ES-I3 (cell line): Measurements from ENCODE around the gene MYO16.

Experiments
- H3K36me3 ChIP-seq: 2 replicates; pipeline ENCODE4 v1.6.1; 2013; ENCODE audit warnings: mild to moderate bottlenecking, low read length, control low read depth, moderate library complexity; ENCODE audit not compliant: insufficient read depth
- H3K4me1 ChIP-seq: 2 replicates; pipeline ENCODE4 v1.6.1; 2013; ENCODE audit warnings: mild to moderate bottlenecking, control low read depth, low read length; ENCODE audit not compliant: insufficient read depth
- H3K9ac ChIP-seq: 2 replicates; pipeline ENCODE4 v1.6.1; 2013; ENCODE audit warnings: low read depth, mild to moderate bottlenecking, low read length, moderate library complexity
- H3K9me3 ChIP-seq: 2 replicates; pipeline ENCODE4 v1.6.1; 2013; ENCODE audit warnings: mild to moderate bottlenecking, low read length, moderate library complexity; ENCODE audit not compliant: control insufficient read depth, insufficient read depth

MYO16 gene

DNA sequence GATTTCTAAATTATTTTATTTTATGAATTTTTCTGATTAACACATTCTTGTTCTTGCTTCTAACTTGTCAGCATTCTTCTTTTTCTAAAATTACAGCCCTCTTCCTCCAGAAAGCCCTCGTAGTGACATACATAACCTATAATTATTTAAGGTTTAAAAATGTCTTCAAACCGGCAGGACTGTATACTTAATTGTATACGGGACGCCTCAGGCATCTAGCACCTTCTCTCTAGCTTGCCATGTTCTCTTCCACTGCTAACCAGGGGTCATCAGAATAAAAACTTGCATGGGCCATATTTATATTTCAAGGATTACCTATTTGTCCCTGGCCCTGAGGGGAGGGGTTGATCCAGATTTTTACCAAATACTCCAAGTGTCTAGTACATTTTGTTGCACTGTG lies 380.3 kb downstream of the MYO16 start:
- Histone ChIP-seq H3K9me3 (no peaks in the 10 kb centered on the region), H3K36me3 (no peaks in the 10 kb centered on the region), H3K4me1 (peaks cover 7% of the 10 kb centered on the region)

GRCh38 chr13:109010912-109011311 lies 381.5 kb downstream of the MYO16 start:
- H3K4me1 ChIP-seq = peaks cover 7% of the 10 kb centered on the region
- H3K9me3 ChIP-seq = no peaks in the 10 kb centered on the region
- H3K9ac ChIP-seq = no peak overlapping the region
- H3K36me3 ChIP-seq = no peaks in the 10 kb centered on the region

More for the DNA sequence above, 380.3 kb downstream of the MYO16 start:
- no peak overlapping the region for H3K9ac ChIP-seq

DNA sequence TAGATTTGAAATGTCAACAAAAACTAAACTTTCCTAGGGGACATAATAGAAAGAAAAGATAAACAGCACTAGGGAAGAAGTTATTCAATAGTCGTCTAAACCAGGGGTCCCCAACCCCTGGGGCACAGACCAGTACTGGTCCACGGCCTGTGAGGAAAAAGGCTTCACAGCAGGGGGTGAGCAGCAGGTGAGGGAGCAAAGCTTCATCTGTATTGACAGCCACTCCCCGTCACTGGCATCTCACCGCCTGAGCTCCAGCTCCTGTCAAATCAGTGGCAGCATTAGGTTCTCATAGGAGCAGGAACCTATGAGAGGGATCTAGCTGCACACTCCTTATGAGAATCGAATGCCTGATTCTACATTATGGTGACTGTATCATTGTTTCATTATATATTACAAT lies 382.7 kb downstream of the MYO16 start:
- no peak overlapping the region for H3K9ac ChIP-seq
- no peaks in the 10 kb centered on the region for H3K9me3 ChIP-seq
- H3K4me1 ChIP-seq = peaks cover 7% of the 10 kb centered on the region
- H3K36me3 ChIP-seq = no peaks in the 10 kb centered on the region

DNA sequence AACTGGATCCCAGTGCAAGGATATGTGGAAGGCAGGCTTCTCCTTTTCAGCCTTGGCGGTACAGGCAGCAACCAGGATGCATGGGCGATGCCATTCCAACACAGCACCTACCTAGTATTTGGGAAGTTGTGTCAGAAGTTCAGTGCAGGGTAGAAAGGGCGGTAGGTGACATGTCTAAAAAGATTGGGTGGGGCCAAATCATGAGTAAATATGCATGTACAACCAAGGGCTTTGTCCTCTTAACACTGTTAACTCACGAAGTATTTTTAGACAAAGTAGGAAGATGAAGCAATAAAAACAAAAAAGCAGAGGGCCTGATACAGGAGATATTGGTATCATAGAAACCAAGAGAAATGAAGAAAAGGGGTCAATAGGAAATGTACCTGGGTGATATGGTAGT lies 392.1 kb downstream of the MYO16 start:
- H3K4me1 ChIP-seq = no peaks in the 10 kb centered on the region
- H3K9ac ChIP-seq = no peak overlapping the region
- no peaks in the 10 kb centered on the region for H3K9me3 ChIP-seq
- no peaks in the 10 kb centered on the region for H3K36me3 ChIP-seq

DNA sequence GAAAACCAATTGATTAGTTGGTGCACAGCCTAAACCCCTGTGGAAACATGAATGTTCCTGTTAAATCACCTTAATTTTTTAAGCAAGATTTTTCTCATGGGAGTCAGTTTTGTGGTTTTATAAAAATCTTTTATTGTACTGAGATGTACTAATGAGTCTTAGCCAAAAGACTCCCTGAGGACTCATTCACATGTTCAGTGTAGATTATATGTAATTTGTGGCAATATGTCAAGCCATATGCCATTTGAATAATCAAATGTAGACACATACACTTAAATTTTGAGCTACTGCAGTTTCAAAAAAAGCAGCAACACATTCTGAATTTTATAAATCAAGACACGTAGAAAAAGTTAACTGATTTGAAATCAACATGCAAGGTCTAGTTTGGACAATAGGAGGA lies 395.2 kb downstream of the MYO16 start:
- Histone ChIP-seq H3K36me3 (no peaks in the 10 kb centered on the region), H3K9me3 (no peaks in the 10 kb centered on the region), H3K4me1 (no peaks in the 10 kb centered on the region), H3K9ac (no peak overlapping the region)

- Histone ChIP-seq H3K9ac (no peak overlapping the region), H3K4me1 (no peaks in the 10 kb centered on the region), H3K9me3 (no peaks in the 10 kb centered on the region), H3K36me3 (no peaks in the 10 kb centered on the region)
These were observed 396.9 kb downstream of the MYO16 start for GRCh38 chr13:109026266-109026665.

GRCh38 chr13:109028624-109029023 lies 399.2 kb downstream of the MYO16 start:
- Histone ChIP-seq H3K4me1 (no peaks in the 10 kb centered on the region), H3K36me3 (no peaks in the 10 kb centered on the region), H3K9ac (no peak overlapping the region), H3K9me3 (no peaks in the 10 kb centered on the region)

DNA sequence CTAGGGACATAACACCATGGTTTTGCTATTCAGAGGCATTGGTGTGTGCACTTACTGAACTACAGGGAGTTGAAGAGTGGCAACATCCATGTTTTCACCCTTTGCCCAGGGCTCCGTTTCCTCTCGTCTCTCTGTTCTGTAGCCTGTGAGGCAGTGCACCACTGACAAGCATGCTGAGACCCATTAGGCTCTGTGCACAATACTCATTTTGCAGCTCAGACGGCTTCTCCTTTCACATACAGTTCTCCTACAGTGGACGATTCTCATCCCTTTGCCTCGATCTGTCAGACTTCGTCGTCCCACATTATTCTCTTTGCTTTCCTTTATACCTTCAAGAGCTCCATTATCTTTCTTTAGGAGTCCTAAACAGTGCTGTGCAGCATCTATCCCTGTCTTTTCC lies 403.7 kb downstream of the MYO16 start:
- Histone ChIP-seq H3K4me1 (no peaks in the 10 kb centered on the region), H3K9ac (no peak overlapping the region), H3K9me3 (no peaks in the 10 kb centered on the region), H3K36me3 (no peaks in the 10 kb centered on the region)

DNA sequence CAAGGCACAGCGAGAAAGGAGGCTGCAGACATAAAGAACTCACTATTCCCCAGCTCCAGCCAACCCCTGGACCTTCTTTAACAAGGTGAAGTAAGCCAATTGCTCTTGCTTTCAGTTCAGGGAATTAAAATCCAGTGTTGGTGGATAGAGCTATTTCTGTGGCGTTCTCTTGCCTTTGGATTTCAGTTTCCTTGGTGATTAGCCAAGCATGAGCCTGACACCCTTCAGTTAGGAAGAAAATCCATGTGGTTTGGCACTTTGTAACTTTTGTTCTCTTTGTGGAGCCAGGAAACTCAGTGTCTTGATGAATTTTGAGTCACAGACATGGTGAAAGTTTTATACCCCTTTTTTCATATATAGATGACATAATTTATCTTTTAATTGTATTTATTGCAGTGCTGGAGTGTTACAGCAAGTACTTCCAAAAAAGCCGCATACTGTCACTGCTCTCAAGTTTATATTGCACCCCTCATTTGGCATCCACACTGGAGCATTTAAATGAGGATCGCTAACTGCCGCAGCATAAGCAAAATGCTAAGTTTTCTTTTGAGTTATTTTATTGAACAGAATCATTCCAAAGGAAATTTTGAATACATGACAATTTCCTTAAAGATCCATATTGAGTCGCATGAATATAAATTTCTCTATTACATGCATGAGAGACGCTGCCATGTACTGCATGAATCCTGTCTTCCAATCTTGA lies 406.8 kb downstream of the MYO16 start:
- Histone ChIP-seq H3K9ac (no peak overlapping the region), H3K9me3 (no peaks in the 10 kb centered on the region), H3K36me3 (no peaks in the 10 kb centered on the region), H3K4me1 (no peaks in the 10 kb centered on the region)

- Histone ChIP-seq H3K36me3 (no peaks in the 10 kb centered on the region), H3K4me1 (no peaks in the 10 kb centered on the region), H3K9me3 (no peaks in the 10 kb centered on the region), H3K9ac (no peak overlapping the region)
These were observed 414.2 kb downstream of the MYO16 start for GRCh38 chr13:109043636-109044035.

GRCh38 chr13:109055850-109056249 lies 426.4 kb downstream of the MYO16 start:
- H3K36me3 ChIP-seq = no peaks in the 10 kb centered on the region
- no peak overlapping the region for H3K9ac ChIP-seq
- H3K4me1 ChIP-seq = no peaks in the 10 kb centered on the region
- H3K9me3 ChIP-seq = no peaks in the 10 kb centered on the region

DNA sequence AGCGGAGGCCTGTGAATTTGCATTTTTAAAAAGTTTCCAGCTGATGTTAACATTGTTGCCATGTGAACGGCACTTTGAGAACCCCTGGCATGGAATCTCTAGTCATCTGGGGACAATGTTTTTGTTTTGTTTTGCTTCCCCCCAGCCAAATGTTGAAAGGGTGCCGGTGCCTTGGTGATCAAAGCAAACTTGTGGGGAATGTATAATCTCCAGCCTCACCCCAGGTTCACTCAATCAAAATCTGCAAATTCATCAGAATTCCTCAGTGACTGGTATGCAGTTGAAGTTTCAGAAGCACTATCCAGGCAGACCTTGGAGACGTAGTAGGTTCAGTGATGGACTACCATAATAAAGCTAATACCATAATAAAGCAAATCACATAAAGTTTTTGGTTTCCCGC lies 428.7 kb downstream of the MYO16 start:
- Histone ChIP-seq H3K9me3 (no peaks in the 10 kb centered on the region), H3K9ac (no peak overlapping the region), H3K4me1 (no peaks in the 10 kb centered on the region), H3K36me3 (no peaks in the 10 kb centered on the region)

DNA sequence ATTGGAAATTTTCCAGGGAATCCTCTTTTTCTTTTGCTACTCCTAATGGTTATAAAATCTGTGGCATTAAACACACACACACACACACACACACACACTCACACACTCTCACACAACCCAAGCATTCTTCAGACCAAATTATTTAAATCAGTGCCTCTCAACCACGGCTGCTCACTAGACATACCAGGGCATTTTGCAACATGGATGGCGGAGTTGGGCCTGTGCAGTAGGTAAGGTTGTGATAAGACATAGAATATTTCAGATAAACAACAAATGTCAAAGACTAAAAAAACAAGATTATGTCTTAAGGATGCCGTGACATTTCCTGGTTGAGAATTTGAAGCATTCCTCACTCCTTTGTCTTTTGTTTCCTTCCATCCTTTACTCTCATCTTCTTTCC lies 443.1 kb downstream of the MYO16 start:
- Histone ChIP-seq H3K9ac (no peak overlapping the region), H3K9me3 (no peaks in the 10 kb centered on the region; the same call in 1 of the 2 replicates), H3K4me1 (no peaks in the 10 kb centered on the region), H3K36me3 (no peaks in the 10 kb centered on the region)

GRCh38 chr13:109074436-109074835 lies 445.0 kb downstream of the MYO16 start:
- Histone ChIP-seq H3K36me3 (no peaks in the 10 kb centered on the region), H3K4me1 (no peaks in the 10 kb centered on the region), H3K9me3 (no peaks in the 10 kb centered on the region), H3K9ac (no peak overlapping the region)

- H3K4me1 ChIP-seq = no peaks in the 10 kb centered on the region
- H3K36me3 ChIP-seq = no peaks in the 10 kb centered on the region
- H3K9ac ChIP-seq = no peak overlapping the region
- H3K9me3 ChIP-seq = no peaks in the 10 kb centered on the region
These were observed 445.4 kb downstream of the MYO16 start for GRCh38 chr13:109074853-109075252.
